ENCODE measurements around the gene EEF2K.

GRCh38 chr16:22186517-22186916, 19.6 kb upstream of the EEF2K start:
- TF ChIP-seq CTCF (IDR thresholded peaks at IDR 0.05), result no peak
- TF ChIP-seq POLR2A (IDR thresholded peaks at IDR 0.05), result no peak
